Measurements from ENCODE around the gene AGAP6.

DNA sequence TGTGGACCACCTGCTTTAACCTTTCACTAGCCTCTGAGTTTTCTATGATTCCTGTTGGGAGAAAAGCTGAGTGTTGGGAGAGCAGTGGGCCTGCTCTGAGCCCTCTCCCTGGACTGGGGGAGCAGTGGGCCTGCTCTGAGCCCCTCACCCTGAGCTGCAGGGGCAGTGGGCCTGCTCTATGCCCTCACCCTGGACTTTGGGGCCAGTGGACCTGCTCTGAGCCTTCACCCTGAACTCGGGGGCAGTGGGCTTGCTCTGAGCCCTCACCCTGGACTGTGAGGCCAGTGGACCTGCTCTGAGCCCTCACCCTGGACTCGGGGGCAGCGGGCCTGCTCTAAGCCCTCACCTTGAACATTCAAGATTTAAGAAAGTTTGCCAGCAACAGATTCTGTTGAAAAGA, 33.4 kb downstream of the AGAP6 start:
- TF ChIP-seq EP300 (IDR thresholded peaks at IDR 0.05; ENCODE audit: borderline replicate concordance in 1 of 2, low read depth in 2 of 2, low read length in 2 of 2) (no peak), BACH1 (IDR thresholded peaks at IDR 0.05; ENCODE audit: low read length) (no peak)
- TF ChIP-seq, protein P1, sequence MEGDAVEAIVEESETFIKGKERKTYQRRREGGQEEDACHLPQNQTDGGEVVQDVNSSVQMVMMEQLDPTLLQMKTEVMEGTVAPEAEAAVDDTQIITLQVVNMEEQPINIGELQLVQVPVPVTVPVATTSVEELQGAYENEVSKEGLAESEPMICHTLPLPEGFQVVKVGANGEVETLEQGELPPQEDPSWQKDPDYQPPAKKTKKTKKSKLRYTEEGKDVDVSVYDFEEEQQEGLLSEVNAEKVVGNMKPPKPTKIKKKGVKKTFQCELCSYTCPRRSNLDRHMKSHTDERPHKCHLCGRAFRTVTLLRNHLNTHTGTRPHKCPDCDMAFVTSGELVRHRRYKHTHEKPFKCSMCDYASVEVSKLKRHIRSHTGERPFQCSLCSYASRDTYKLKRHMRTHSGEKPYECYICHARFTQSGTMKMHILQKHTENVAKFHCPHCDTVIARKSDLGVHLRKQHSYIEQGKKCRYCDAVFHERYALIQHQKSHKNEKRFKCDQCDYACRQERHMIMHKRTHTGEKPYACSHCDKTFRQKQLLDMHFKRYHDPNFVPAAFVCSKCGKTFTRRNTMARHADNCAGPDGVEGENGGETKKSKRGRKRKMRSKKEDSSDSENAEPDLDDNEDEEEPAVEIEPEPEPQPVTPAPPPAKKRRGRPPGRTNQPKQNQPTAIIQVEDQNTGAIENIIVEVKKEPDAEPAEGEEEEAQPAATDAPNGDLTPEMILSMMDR (IDR thresholded peaks at IDR 0.05; ENCODE audit: control extremely low read depth in 1 of 3, insufficient read depth in 1 of 3, low read depth in 1 of 3, low read length in 3 of 3): no peak
